A549 (cell line): Measurements from ENCODE around the gene CCDC124. TPM values are rescaled to one million over a fixed set of nuclear protein-coding genes. Genes with fewer than 3 reads are reported as not detected.
A peak's percentile ranks its signal among the peaks of the same experiment; 100 is the strongest.

Source experiments
- ATAC-seq, 2 experiments: fragments of 200-7000 bp in 1 of 2; fragments of >200 bp in 1 of 2; cut with Nextera tagmentation in 1 of 2; cut with Tn5 transposase in 1 of 2; 3 replicates each; pipeline versions ENCODE4 v1.8.0 to v1.9.1; 2018 to 2020; ENCODE audit warnings: mild to moderate bottlenecking in 1 of 2, moderate library complexity in 1 of 2
- CTCF ChIA-PET: fragments of 300-600 bp; sonication (Branson Sonifier 250); formaldehyde crosslinking; extraction: SDS; loops from one replicate; lab custom pipeline; 2021; ENCODE audit warnings: antibody characterized with exemption, inconsistent platforms; lab: Yijun Ruan, JAX
- POLR2A ChIA-PET: fragments of 350-600 bp; formaldehyde crosslinking; extraction: SDS; loops from one replicate; lab custom pipeline; 2021; ENCODE audit warnings: antibody characterized with exemption, inconsistent platforms; lab: Yijun Ruan, JAX
- DNase-seq, 2 experiments: peaks; one replicate each; pipeline versions ENCODE4 v3.0.0 to v3.0.0-alpha.2; 2011 to 2016; ENCODE audit warnings: low read depth in 1 of 2, low spot score in 1 of 2
- FAIRE-seq: peaks from 2 replicates; lab custom pipeline; 2011; peaks lifted over from hg19 to GRCh38; lab: Jason Lieb, UNC
- H3K27ac ChIP-seq, 2 experiments: fragments of >200 bp; sonication (Bioruptor Twin); formaldehyde crosslinking; 3 replicates each; pipeline ENCODE4 v1.5.1; 2016 to 2017
- H3K4me1 ChIP-seq: fragments of >200 bp; sonication (Bioruptor Twin); formaldehyde crosslinking; 3 replicates; pipeline ENCODE4 v1.6.1; 2016
- H3K4me2 ChIP-seq: fragments of >200 bp; sonication (Bioruptor Twin); formaldehyde crosslinking; 3 replicates; pipeline ENCODE4 v1.6.1; 2016
- H3K4me3 ChIP-seq: fragments of >200 bp; sonication (Bioruptor Twin); formaldehyde crosslinking; 3 replicates; pipeline ENCODE4 v1.5.1; 2016
- H3K9me3 ChIP-seq: fragments of >200 bp; sonication (Bioruptor Twin); formaldehyde crosslinking; 3 replicates; pipeline ENCODE4 v1.6.1; 2016
- BHLHE40 ChIP-seq: IDR thresholded peaks from 2 replicates; pipeline ENCODE4 v1.6.1; 2012; ENCODE audit warnings: low read depth, low read length, inconsistent platforms
- CHD4 ChIP-seq: fragments of 200-600 bp; sonication (generic); IDR thresholded peaks from 2 replicates; pipeline ENCODE4 v1.6.1; 2016; ENCODE audit warnings: antibody characterized with exemption, mild to moderate bottlenecking, borderline replicate concordance
- EHF ChIP-seq: fragments of 250-450 bp; sonication (Bioruptor Pico); IDR thresholded peaks from 2 replicates; pipeline ENCODE4 v1.5.0; 2020; ENCODE audit warnings: mild to moderate bottlenecking
- EHMT2 ChIP-seq: fragments of 200-600 bp; sonication (generic); IDR thresholded peaks from 2 replicates; pipeline ENCODE4 v1.6.1; 2016; ENCODE audit warnings: antibody characterized with exemption, low read depth, mild to moderate bottlenecking, moderate library complexity
- ELK1 ChIP-seq: fragments of 150-350 bp; IDR thresholded peaks from 2 replicates; pipeline ENCODE4 v1.6.1; 2014; ENCODE audit warnings: low read depth, mild to moderate bottlenecking, low read length
- EP300 ChIP-seq, 2 experiments: fragments of >200 bp; sonication (Bioruptor Twin); formaldehyde crosslinking; IDR thresholded peaks; 2 replicates in 1 of 2; 3 replicates in 1 of 2; pipeline ENCODE4 v1.6.1; 2016 to 2017
- ESRRA ChIP-seq: fragments of 150-350 bp; IDR thresholded peaks from 2 replicates; pipeline ENCODE4 v1.6.1; 2014; ENCODE audit warnings: mild to moderate bottlenecking, low read length, borderline replicate concordance
- FOSB ChIP-seq: fragments of 250-450 bp; sonication (Bioruptor Pico); IDR thresholded peaks from 2 replicates; pipeline ENCODE4 v1.5.0; 2020; ENCODE audit warnings: mild to moderate bottlenecking, moderate library complexity
- GATA3 ChIP-seq: IDR thresholded peaks from 2 replicates; pipeline ENCODE4 v1.6.1; 2012; ENCODE audit warnings: borderline replicate concordance
- HEYL ChIP-seq: fragments of 250-450 bp; sonication (Bioruptor Pico); IDR thresholded peaks from 2 replicates; pipeline ENCODE4 v1.8.0; 2021; ENCODE audit warnings: mild to moderate bottlenecking, moderate library complexity
- HOXA7 ChIP-seq: fragments of 250-450 bp; sonication (Bioruptor Pico); IDR thresholded peaks from 2 replicates; pipeline ENCODE4 v1.5.0; 2020; ENCODE audit warnings: mild to moderate bottlenecking, moderate library complexity
- HOXB13 ChIP-seq: fragments of 250-450 bp; sonication (Bioruptor Pico); IDR thresholded peaks from 2 replicates; pipeline ENCODE4 v1.5.0; 2020; ENCODE audit warnings: low read depth, mild to moderate bottlenecking, moderate library complexity
- JUN ChIP-seq, 2 experiments: fragments of >200 bp; sonication (Bioruptor Twin); formaldehyde crosslinking; IDR thresholded peaks; 2 replicates in 1 of 2; 3 replicates in 1 of 2; pipeline ENCODE4 v1.6.1; 2016 to 2017
- KDM1A ChIP-seq: fragments of 200-600 bp; sonication (generic); IDR thresholded peaks from 2 replicates; pipeline ENCODE4 v1.6.1; 2016; ENCODE audit warnings: low read depth, mild to moderate bottlenecking
- NFE2L2 ChIP-seq: fragments of 150-350 bp; conservative IDR thresholded peaks from 2 replicates; pipeline ENCODE4 v1.6.1; 2014; ENCODE audit warnings: low read length
- NR3C1 ChIP-seq: fragments of >200 bp; sonication (Bioruptor Twin); formaldehyde crosslinking; IDR thresholded peaks from 3 replicates; pipeline ENCODE4 v1.6.1; 2017
- POLR2A ChIP-seq: IDR thresholded peaks from 2 replicates; pipeline ENCODE4 v1.6.1; 2012; ENCODE audit warnings: mild to moderate bottlenecking, low read length
- POLR2AphosphoS2 ChIP-seq: conservative IDR thresholded peaks from 2 replicates; pipeline ENCODE4 v1.6.1; 2012; ENCODE audit warnings: low read length, improper control_type of control experiment, inconsistent platforms
- RAD21 ChIP-seq, 2 experiments: fragments of >200 bp in 1 of 2; sonication (Bioruptor Twin) in 1 of 2; formaldehyde crosslinking in 1 of 2; IDR thresholded peaks in 1 of 2; conservative IDR thresholded peaks in 1 of 2; 2 replicates in 1 of 2; 3 replicates in 1 of 2; pipeline ENCODE4 v1.6.1; 2012 to 2018; ENCODE audit warnings: inconsistent platforms in 1 of 2
- RNF2 ChIP-seq: fragments of 200-600 bp; sonication (generic); IDR thresholded peaks from 2 replicates; pipeline ENCODE4 v1.6.1; 2016; ENCODE audit warnings: low read depth, mild to moderate bottlenecking, antibody characterized with exemption, moderate library complexity, borderline replicate concordance
- SMC3 ChIP-seq: fragments of >200 bp; sonication (Bioruptor Twin); formaldehyde crosslinking; IDR thresholded peaks from 3 replicates; pipeline ENCODE4 v1.6.1; 2018; ENCODE audit warnings: inconsistent platforms
- TFCP2L1 ChIP-seq: fragments of 250-450 bp; sonication (Bioruptor Pico); IDR thresholded peaks from 2 replicates; pipeline ENCODE4 v1.5.0; 2021; ENCODE audit warnings: mild to moderate bottlenecking
- ZSCAN20 ChIP-seq: fragments of 250-450 bp; sonication (Bioruptor Pico); IDR thresholded peaks from 2 replicates; pipeline ENCODE4 v1.8.0; 2022; ENCODE audit warnings: mild to moderate bottlenecking, moderate library complexity
- WGBS: methylation state at CpG from one replicate; pipeline ENCODE4 v1.1.6; 2017; ENCODE audit errors: missing lambda C conversion rate; 5-methylcytosine and 5-hydroxymethylcytosine counted together
- polyA plus RNA-seq, 4 experiments: library from polyadenylated mRNA; depleted of rRNA in 3 of 4; stranded (reverse); fragments of >200 nt; fragmentation: RNase III in 1 of 4; extraction: RNeasy Plus Mini Kit Qiagen cat#74134 plus additional on column Dnase treatment in 1 of 4; gene quantifications; 2 replicates in 3 of 4; 3 replicates in 1 of 4; pipeline ENCODE4 v1.2.3, GENCODE V29; 2011 to 2017
- TF ChIP-seq, protein P1 (sequence below): fragments of 450-650 bp; IDR thresholded peaks from 2 replicates; pipeline ENCODE4 v1.6.1; 2014; ENCODE audit warnings: antibody characterized with exemption
- TF ChIP-seq, protein P2 (sequence below): IDR thresholded peaks from 2 replicates; pipeline ENCODE4 v1.6.1; 2012; ENCODE audit warnings: low read depth, borderline replicate concordance
- TF ChIP-seq, protein P3 (sequence below): fragments of 250-450 bp; sonication (Bioruptor Pico); IDR thresholded peaks from 2 replicates; pipeline ENCODE4 v1.5.0; 2020; ENCODE audit warnings: low read depth, mild to moderate bottlenecking, moderate library complexity

The CCDC124 gene
- polyA plus RNA-seq, 2 of the 4 experiments (the other 2 are of a cell fraction) = 35.4 to 113 TPM

DNA sequence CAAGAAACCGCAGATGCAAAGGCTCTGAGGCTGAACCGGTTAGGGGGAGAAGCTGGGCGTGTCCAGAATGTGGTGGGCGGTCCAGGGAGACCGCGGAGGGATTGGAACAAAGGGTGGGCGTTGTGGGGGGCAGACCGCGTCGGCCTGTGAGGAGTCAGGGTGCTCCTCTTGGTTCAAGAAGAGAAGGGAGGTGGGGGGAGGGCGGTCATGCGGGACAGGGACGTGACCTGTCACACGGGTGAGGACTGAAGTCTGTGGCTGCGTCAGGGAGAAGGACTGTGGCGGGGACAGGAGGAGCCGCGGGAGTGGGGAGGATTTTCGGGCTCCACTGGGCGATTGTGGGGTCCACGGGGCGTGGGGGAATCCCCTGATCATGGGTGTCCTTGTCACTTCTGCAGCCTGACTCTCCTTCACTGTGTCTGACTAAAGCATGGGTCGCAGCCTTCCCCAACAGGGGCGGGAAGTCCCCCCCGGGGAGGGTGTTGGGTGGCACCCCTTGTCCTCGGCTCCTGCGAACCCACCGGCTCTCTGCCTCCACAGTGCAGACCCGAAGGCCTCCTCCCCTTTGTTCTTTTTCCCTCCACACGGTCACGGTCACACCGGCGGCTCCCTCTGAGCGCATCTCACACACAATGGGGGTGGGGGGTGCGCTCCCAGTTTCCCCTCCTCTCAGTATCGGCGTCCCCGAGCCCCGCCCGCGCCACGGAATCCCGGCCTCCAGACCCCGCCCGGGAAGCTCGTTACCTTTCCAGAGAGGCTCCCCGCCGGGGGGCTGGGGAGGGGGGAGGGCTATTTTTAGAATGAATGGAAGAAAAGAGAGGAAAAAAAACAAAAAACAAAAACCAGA, 17.7 kb downstream of the CCDC124 start:
- CTCF ChIA-PET = interaction anchor here (6.3 to 24.1 kb wide), 2 partner anchors 16 to 46 kb away, joined by 69 to 493 read pairs; partner anchors contain the start of gene CCDC124
- TF ChIP-seq HOXB13 (CRISPR knock-in tag) = no peak
- no peak for TF ChIP-seq FOSB (CRISPR knock-in tag)
- TF ChIP-seq EHF (CRISPR knock-in tag) = no peak
- no peak for TF ChIP-seq HOXA7 (CRISPR knock-in tag)
- TF ChIP-seq EHMT2 = no peak
- TF ChIP-seq, protein P1, sequence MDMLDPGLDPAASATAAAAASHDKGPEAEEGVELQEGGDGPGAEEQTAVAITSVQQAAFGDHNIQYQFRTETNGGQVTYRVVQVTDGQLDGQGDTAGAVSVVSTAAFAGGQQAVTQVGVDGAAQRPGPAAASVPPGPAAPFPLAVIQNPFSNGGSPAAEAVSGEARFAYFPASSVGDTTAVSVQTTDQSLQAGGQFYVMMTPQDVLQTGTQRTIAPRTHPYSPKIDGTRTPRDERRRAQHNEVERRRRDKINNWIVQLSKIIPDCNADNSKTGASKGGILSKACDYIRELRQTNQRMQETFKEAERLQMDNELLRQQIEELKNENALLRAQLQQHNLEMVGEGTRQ = no peak
- TF ChIP-seq, protein P2, sequence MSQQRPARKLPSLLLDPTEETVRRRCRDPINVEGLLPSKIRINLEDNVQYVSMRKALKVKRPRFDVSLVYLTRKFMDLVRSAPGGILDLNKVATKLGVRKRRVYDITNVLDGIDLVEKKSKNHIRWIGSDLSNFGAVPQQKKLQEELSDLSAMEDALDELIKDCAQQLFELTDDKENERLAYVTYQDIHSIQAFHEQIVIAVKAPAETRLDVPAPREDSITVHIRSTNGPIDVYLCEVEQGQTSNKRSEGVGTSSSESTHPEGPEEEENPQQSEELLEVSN = no peak
- TF ChIP-seq POLR2A = no peak
- no peak for TF ChIP-seq BHLHE40
- no peak for TF ChIP-seq TFCP2L1
- TF ChIP-seq NFE2L2 = no peak
- no peak for TF ChIP-seq RNF2
- no peak for TF ChIP-seq SMC3
- no peak for TF ChIP-seq RAD21 (conservative IDR thresholded peaks at IDR 0.05 in 1 of 2, IDR thresholded peaks at IDR 0.05 in 1 of 2)
- no peak for TF ChIP-seq EP300 (IDR thresholded peaks at IDR 0.05)
- TF ChIP-seq JUN (IDR thresholded peaks at IDR 0.05) = no peak
- no peak for TF ChIP-seq NR3C1
- no peak for TF ChIP-seq ZSCAN20 (CRISPR knock-in tag)
- TF ChIP-seq HEYL (CRISPR knock-in tag) = no peak
- no peak for FAIRE-seq
- peak overlapping the region; percentile 41 for H3K4me3 ChIP-seq
- no peak for DNase-seq
- peak overlapping the region in 1 of 2 experiments; percentile 22; a peak in 1 of 6 replicates for H3K27ac ChIP-seq
- peak overlapping the region; percentile 98 for H3K4me2 ChIP-seq
- POLR2A ChIA-PET = interaction anchor here (0.7 kb wide), 3 partner anchors 18 to 46 kb away, joined by 3 to 5 read pairs (median 5); partner anchors contain the start of gene CCDC124
- ATAC-seq = peak in 1 of 2 experiments; percentile 22; a peak in 2 of 6 replicates
- WGBS = 3% methylated on average over 22 of the region's 48 CpGs
- H3K4me1 ChIP-seq = peaks cover 34% of the 10 kb centered on the region
- no peaks in the 10 kb centered on the region for H3K9me3 ChIP-seq

GRCh38 chr19:17951157-17951989, 18.6 kb downstream of the CCDC124 start:
- Histone ChIP-seq H3K9me3 (no peaks in the 10 kb centered on the region), H3K27ac (peak overlapping the region in 1 of 2 experiments; percentile 32; a peak in 2 of 6 replicates), H3K4me3 (peak overlapping the region; percentile 41), H3K4me2 (peak overlapping the region; percentile 98), H3K4me1 (peaks cover 34% of the 10 kb centered on the region)
- no peak for DNase-seq
- FAIRE-seq = no peak
- WGBS = 3% methylated on average over 32 of the region's 33 CpGs
- peak in 1 of 2 experiments; percentile 4; a peak in 1 of 6 replicates for ATAC-seq
- ChIA-PET POLR2A (interaction anchor here (0.7 kb wide), 2 partner anchors 18 to 46 kb away, joined by 3 to 5 read pairs; partner anchors contain the start of gene CCDC124), CTCF (interaction anchor here (24.1 kb wide), 1 partner anchor 45 kb away, joined by 493 read pairs; no protein-coding TSS in a partner anchor)
- TF ChIP-seq KDM1A (no peak), HEYL (CRISPR knock-in tag) (no peak), HOXA7 (CRISPR knock-in tag) (no peak), ESRRA (no peak), POLR2AphosphoS2 (no peak), GATA3 (no peak), ELK1 (no peak), CHD4 (no peak)
- TF ChIP-seq, protein P3, sequence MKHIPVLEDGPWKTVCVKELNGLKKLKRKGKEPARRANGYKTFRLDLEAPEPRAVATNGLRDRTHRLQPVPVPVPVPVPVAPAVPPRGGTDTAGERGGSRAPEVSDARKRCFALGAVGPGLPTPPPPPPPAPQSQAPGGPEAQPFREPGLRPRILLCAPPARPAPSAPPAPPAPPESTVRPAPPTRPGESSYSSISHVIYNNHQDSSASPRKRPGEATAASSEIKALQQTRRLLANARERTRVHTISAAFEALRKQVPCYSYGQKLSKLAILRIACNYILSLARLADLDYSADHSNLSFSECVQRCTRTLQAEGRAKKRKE (CRISPR knock-in tag) = no peak
